ENCODE results near the gene ECT2.

The ECT2 gene

DNA sequence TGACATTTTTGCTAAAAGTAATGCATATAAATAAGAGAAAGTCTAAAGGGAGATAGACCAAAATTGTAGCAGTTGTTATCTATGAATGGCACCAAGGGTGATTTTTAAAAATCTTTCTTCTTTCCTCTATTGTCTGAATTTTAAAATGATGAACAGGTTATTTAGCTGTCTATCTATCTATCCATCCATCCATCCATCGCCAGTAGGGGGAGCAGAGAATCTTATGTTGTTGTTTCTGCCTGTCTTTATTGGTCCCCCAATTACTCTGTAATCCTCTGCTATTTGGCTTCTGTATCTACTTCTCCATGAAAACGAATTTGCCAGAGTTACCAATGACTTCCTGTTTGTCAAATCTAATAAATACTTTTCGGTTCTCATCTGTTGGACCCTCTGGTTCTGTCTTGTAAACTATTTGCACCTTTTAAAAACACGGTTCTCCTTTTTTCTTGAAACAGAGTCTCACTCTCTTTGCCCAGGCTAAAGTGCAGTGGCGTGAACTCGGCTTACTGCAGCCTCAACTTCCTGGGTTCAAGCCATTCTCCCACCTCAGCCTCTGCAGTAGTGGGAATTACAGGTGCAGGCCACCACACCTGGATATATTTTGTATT, 86.0 kb downstream of the ECT2 start:
- Histone ChIP-seq H3K4me1 (ENCODE audit: control insufficient read depth, insufficient read depth, low read length) (peaks cover 1% of the 10 kb centered on the region; the same call in 1 of the 2 replicates), H3K27ac (ENCODE audit: low read length) (no peak overlapping the region), H3K9me3 (ENCODE audit: control insufficient read depth, insufficient read depth, low read length) (no peaks in the 10 kb centered on the region), H3K36me3 (ENCODE audit: control insufficient read depth, insufficient read depth, low read length) (no peaks in the 10 kb centered on the region), H3K4me3 (ENCODE audit: low read length) (no peak overlapping the region), H3K27me3 (ENCODE audit: control insufficient read depth, insufficient read depth, low read length) (no peaks in the 10 kb centered on the region)
- no peak for DNase-seq (ENCODE audit: low read depth, low spot score)
- WGBS (ENCODE audit: insufficient coverage, insufficient read length) = no CpG with 5 or more reads among the region's 6 CpGs

DNA sequence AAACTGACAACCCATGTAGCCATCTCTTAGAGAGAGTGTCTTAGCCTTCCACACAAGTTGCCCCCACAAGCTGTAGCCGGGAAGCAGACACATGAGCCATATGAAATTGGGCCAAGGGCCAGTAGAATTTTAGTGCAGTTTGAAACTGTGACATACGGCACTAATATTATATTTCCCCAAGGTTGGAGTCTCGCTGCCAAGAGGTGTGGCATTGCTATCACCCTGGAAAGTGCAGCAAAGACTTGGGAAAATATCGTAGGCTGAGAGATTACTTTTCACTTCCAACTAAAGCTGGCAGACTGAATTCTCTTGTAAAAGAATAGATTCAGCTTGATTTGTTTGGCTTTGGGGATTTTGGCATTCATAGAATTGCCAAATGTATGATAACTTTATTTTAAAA, 89.2 kb downstream of the ECT2 start:
- no CpG with 5 or more reads among the region's 4 CpGs for WGBS (ENCODE audit: insufficient coverage, insufficient read length)
- no peak for DNase-seq (ENCODE audit: low read depth, low spot score)
- H3K4me3 ChIP-seq (ENCODE audit: low read length) = no peak overlapping the region
- no peaks in the 10 kb centered on the region for H3K36me3 ChIP-seq (ENCODE audit: control insufficient read depth, insufficient read depth, low read length)
- peaks cover 1% of the 10 kb centered on the region; the same call in 1 of the 2 replicates for H3K4me1 ChIP-seq (ENCODE audit: control insufficient read depth, insufficient read depth, low read length)
- H3K27ac ChIP-seq (ENCODE audit: low read length) = no peak overlapping the region
- no peaks in the 10 kb centered on the region for H3K9me3 ChIP-seq (ENCODE audit: control insufficient read depth, insufficient read depth, low read length)
- no peaks in the 10 kb centered on the region for H3K27me3 ChIP-seq (ENCODE audit: control insufficient read depth, insufficient read depth, low read length)

DNA sequence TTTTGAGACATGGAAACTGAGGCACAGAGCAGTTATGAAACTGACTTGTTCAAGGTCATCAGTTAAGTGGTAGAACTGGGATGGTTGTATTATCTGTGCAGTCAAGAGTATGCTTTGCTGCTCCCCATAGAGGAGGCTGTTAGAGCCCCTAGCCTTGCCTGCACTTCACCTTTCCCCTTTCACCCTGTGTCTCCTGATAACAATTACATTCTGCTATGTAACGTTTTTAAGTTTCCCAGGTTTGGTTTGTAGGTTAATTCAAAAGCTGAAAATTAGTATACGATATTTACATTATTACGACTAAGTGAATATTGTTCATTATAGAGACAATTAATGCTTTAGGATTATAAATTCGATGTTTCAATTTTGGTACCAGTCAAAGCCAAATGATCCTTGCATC, 89.9 kb downstream of the ECT2 start:
- no peaks in the 10 kb centered on the region for H3K9me3 ChIP-seq (ENCODE audit: control insufficient read depth, insufficient read depth, low read length)
- no peaks in the 10 kb centered on the region for H3K36me3 ChIP-seq (ENCODE audit: control insufficient read depth, insufficient read depth, low read length)
- no peaks in the 10 kb centered on the region for H3K27me3 ChIP-seq (ENCODE audit: control insufficient read depth, insufficient read depth, low read length)
- no peak overlapping the region for H3K27ac ChIP-seq (ENCODE audit: low read length)
- H3K4me1 ChIP-seq (ENCODE audit: control insufficient read depth, insufficient read depth, low read length) = peaks cover 1% of the 10 kb centered on the region; the same call in 1 of the 2 replicates
- no peak overlapping the region for H3K4me3 ChIP-seq (ENCODE audit: low read length)
- DNase-seq (ENCODE audit: low read depth, low spot score) = no peak
- WGBS (ENCODE audit: insufficient coverage, insufficient read length) = no CpG with 5 or more reads among the region's 4 CpGs

DNA sequence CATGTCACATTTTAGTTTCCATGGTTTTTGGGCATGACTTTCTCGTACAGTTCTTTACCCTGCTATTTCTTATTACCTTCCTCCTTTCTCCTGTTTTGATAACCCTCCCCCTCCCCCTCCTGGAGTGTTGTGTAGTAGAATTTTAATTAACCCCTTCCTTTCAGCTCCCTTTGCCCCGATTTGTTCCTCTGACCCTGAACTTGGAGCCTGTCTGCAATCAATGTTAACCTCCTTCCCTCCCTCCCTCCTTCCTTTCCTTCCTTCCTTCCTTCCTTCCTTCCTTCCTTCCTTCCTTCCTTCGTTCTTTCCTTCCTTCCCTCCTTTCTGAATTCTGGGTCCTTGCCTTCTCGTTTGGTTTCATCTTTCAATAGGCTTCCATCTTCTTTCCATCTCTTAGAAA, 90.4 kb downstream of the ECT2 start:
- H3K9me3 ChIP-seq (ENCODE audit: control insufficient read depth, insufficient read depth, low read length) = no peaks in the 10 kb centered on the region
- DNase-seq (ENCODE audit: low read depth, low spot score) = no peak
- H3K36me3 ChIP-seq (ENCODE audit: control insufficient read depth, insufficient read depth, low read length) = no peaks in the 10 kb centered on the region
- no peak overlapping the region for H3K4me3 ChIP-seq (ENCODE audit: low read length)
- no peaks in the 10 kb centered on the region for H3K27me3 ChIP-seq (ENCODE audit: control insufficient read depth, insufficient read depth, low read length)
- WGBS (ENCODE audit: insufficient coverage, insufficient read length) = no CpG with 5 or more reads among the region's 4 CpGs
- no peak overlapping the region for H3K27ac ChIP-seq (ENCODE audit: low read length)
- H3K4me1 ChIP-seq (ENCODE audit: control insufficient read depth, insufficient read depth, low read length) = peaks cover 1% of the 10 kb centered on the region; the same call in 1 of the 2 replicates

DNA sequence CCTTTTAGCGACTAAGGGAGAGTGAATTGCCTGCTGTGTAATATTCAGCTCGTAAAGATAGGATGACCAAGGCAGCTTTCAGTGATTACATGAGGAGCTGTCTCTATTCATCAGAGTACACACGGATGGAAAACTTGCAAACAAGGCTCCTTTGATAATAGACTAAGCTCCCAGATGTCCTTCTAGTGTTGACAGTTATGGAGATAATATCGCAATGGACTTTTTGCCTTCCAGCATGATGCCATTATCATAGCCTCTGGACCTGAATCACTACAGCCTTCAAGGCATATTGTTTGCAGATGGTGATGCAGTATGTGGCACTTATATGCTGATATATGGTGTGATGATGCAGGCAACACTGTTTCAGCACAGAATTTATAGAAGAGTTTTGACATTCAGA, 93.9 kb downstream of the ECT2 start:
- DNase-seq (ENCODE audit: low read depth, low spot score) = no peak
- Histone ChIP-seq H3K27ac (ENCODE audit: low read length) (no peak overlapping the region), H3K36me3 (ENCODE audit: control insufficient read depth, insufficient read depth, low read length) (no peaks in the 10 kb centered on the region), H3K27me3 (ENCODE audit: control insufficient read depth, insufficient read depth, low read length) (no peaks in the 10 kb centered on the region), H3K4me1 (ENCODE audit: control insufficient read depth, insufficient read depth, low read length) (peaks cover 1% of the 10 kb centered on the region; the same call in 1 of the 2 replicates), H3K9me3 (ENCODE audit: control insufficient read depth, insufficient read depth, low read length) (no peaks in the 10 kb centered on the region), H3K4me3 (ENCODE audit: low read length) (no peak overlapping the region)
- no CpG with 5 or more reads among the region's 4 CpGs for WGBS (ENCODE audit: insufficient coverage, insufficient read length)

DNA sequence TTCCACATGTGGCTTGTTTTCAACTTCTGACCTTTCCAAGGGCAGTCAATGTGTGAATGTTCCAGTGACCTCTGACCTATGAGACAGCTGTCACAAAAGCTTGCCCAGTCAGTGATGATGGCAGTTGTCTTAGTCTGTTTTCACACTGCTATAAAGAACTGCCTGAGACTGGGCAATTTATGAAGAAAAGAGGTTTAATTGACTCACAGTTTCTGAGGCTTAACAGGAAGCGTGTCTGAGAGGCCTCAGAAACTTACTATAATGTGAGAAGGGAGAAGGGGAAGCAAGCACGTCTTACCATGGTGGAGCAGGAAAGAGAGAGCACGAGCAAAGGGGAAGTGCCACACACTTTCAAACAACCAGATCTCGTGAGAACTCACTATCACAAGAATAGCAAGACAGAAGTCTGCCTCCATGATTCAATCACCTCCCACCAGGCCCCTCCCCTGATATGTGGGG, 95.6 kb downstream of the ECT2 start:
- H3K27me3 ChIP-seq (ENCODE audit: control insufficient read depth, insufficient read depth, low read length) = no peaks in the 10 kb centered on the region
- H3K27ac ChIP-seq (ENCODE audit: low read length) = no peak overlapping the region
- no peaks in the 10 kb centered on the region for H3K4me1 ChIP-seq (ENCODE audit: control insufficient read depth, insufficient read depth, low read length)
- no peaks in the 10 kb centered on the region for H3K9me3 ChIP-seq (ENCODE audit: control insufficient read depth, insufficient read depth, low read length)
- no CpG with 5 or more reads among the region's 4 CpGs for WGBS (ENCODE audit: insufficient coverage, insufficient read length)
- DNase-seq (ENCODE audit: low read depth, low spot score) = no peak
- no peaks in the 10 kb centered on the region for H3K36me3 ChIP-seq (ENCODE audit: control insufficient read depth, insufficient read depth, low read length)
- H3K4me3 ChIP-seq (ENCODE audit: low read length) = no peak overlapping the region

DNA sequence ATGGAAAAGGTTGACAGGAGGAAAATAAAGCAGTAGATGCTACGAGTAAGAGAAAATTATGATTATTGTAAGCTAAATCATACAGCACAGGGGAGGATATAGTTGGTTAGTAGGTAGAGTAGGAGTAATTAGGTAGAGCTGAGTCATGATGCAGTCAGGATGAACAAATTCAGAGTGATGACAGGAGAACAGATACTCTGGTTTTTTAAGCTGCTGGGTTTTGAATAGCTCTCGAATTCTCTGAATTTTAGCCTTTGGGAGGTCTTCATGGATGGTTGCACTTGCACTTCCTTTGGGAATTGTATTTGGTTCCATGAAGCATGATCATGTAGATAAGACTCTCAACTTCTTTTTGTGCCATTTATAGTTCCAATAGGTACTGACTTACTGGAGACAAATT, 96.2 kb downstream of the ECT2 start:
- no CpG with 5 or more reads among the region's 2 CpGs for WGBS (ENCODE audit: insufficient coverage, insufficient read length)
- Histone ChIP-seq H3K4me3 (ENCODE audit: low read length) (no peak overlapping the region), H3K36me3 (ENCODE audit: control insufficient read depth, insufficient read depth, low read length) (no peaks in the 10 kb centered on the region), H3K4me1 (ENCODE audit: control insufficient read depth, insufficient read depth, low read length) (no peaks in the 10 kb centered on the region), H3K9me3 (ENCODE audit: control insufficient read depth, insufficient read depth, low read length) (no peaks in the 10 kb centered on the region), H3K27ac (ENCODE audit: low read length) (no peak overlapping the region), H3K27me3 (ENCODE audit: control insufficient read depth, insufficient read depth, low read length) (no peaks in the 10 kb centered on the region)
- no peak for DNase-seq (ENCODE audit: low read depth, low spot score)

DNA sequence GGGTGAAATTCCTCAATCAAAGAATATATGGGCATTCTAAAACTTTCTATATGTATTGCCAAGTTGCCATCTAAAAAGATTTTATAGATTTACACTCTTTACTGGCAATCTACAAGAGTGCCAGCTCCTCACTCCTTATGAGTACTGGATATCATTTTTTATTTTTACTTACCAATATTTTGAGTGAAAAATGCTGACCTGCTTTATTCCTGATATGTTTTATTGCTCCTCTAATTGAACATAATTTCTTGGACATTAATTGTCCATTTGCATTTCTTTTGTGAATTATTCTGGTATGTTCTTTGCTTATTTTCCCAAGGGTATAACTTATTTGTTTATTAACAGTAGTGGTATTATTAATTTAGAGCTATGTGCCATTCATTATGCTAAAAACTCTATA, 96.8 kb downstream of the ECT2 start:
- no peak overlapping the region for H3K27ac ChIP-seq (ENCODE audit: low read length)

DNA sequence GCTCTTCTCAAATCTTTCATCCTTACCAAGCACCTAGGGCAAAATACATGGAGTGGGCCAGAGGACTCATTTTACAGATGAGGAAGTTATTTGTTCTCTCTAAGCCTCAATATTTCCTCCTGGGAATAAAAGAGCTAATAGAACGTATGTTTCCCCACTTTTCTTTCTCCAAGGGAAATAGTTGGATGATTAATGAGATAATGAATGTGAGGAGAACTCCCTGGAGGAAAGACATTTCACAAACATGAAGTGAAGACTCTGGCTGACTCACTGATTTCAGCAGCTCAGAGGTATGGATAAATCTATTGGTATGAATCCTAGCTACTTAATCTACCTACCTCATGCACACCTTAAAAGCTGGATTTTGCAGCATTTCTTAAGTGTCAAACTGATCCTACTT, 98.4 kb downstream of the ECT2 start:
- no peaks in the 10 kb centered on the region for H3K9me3 ChIP-seq (ENCODE audit: control insufficient read depth, insufficient read depth, low read length)

More for the DNA sequence above, 96.8 kb downstream of the ECT2 start:
- Histone ChIP-seq H3K4me3 (ENCODE audit: low read length) (no peak overlapping the region), H3K36me3 (ENCODE audit: control insufficient read depth, insufficient read depth, low read length) (no peaks in the 10 kb centered on the region), H3K9me3 (ENCODE audit: control insufficient read depth, insufficient read depth, low read length) (no peaks in the 10 kb centered on the region), H3K4me1 (ENCODE audit: control insufficient read depth, insufficient read depth, low read length) (no peaks in the 10 kb centered on the region), H3K27me3 (ENCODE audit: control insufficient read depth, insufficient read depth, low read length) (no peaks in the 10 kb centered on the region)
- no peak for DNase-seq (ENCODE audit: low read depth, low spot score)

DNA sequence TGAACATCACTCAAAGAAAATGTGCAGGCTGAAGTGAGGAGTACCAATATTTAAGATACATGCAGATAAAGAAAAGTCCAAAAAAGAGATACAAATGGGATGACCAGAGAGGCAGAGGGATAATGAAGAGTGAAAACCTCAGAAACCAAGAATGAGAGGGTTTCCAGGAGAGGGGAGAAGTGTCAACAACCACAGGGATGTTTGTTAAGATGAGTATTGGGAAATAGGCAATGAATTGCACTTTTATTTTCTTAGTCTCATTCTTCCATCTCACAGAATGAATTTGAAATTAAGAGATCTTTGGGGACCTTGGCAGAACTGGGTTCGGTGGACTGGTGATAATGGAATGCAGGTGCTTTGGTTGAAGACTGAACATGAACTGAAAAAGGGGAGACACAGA, 102.5 kb downstream of the ECT2 start:
- DNase-seq (ENCODE audit: low read depth, low spot score) = no peak
- H3K27ac ChIP-seq (ENCODE audit: low read length) = no peak overlapping the region
- H3K4me1 ChIP-seq (ENCODE audit: control insufficient read depth, insufficient read depth, low read length) = no peaks in the 10 kb centered on the region; the same call in 1 of the 2 replicates
- H3K9me3 ChIP-seq (ENCODE audit: control insufficient read depth, insufficient read depth, low read length) = no peaks in the 10 kb centered on the region
- H3K27me3 ChIP-seq (ENCODE audit: control insufficient read depth, insufficient read depth, low read length) = peaks cover 1% of the 10 kb centered on the region; the same call in 1 of the 2 replicates
- no CpG with 5 or more reads among the region's 1 CpG for WGBS (ENCODE audit: insufficient coverage, insufficient read length)
- H3K36me3 ChIP-seq (ENCODE audit: control insufficient read depth, insufficient read depth, low read length) = no peaks in the 10 kb centered on the region
- no peak overlapping the region for H3K4me3 ChIP-seq (ENCODE audit: low read length)

More for the DNA sequence above, 98.4 kb downstream of the ECT2 start:
- no peak for DNase-seq (ENCODE audit: low read depth, low spot score)
- no CpG with 5 or more reads among the region's 1 CpG for WGBS (ENCODE audit: insufficient coverage, insufficient read length)
- H3K4me3 ChIP-seq (ENCODE audit: low read length) = no peak overlapping the region
- H3K27me3 ChIP-seq (ENCODE audit: control insufficient read depth, insufficient read depth, low read length) = no peaks in the 10 kb centered on the region
- no peaks in the 10 kb centered on the region for H3K4me1 ChIP-seq (ENCODE audit: control insufficient read depth, insufficient read depth, low read length)
- H3K27ac ChIP-seq (ENCODE audit: low read length) = no peak overlapping the region
- no peaks in the 10 kb centered on the region for H3K36me3 ChIP-seq (ENCODE audit: control insufficient read depth, insufficient read depth, low read length)
